Measurements from ENCODE around the gene MYH6. TPM values are rescaled to one million over a fixed set of nuclear protein-coding genes. Genes with fewer than 3 reads are reported as not detected.

MYH6 gene
- total RNA-seq, 1 donor from 2014 or later, result not detected

DNA sequence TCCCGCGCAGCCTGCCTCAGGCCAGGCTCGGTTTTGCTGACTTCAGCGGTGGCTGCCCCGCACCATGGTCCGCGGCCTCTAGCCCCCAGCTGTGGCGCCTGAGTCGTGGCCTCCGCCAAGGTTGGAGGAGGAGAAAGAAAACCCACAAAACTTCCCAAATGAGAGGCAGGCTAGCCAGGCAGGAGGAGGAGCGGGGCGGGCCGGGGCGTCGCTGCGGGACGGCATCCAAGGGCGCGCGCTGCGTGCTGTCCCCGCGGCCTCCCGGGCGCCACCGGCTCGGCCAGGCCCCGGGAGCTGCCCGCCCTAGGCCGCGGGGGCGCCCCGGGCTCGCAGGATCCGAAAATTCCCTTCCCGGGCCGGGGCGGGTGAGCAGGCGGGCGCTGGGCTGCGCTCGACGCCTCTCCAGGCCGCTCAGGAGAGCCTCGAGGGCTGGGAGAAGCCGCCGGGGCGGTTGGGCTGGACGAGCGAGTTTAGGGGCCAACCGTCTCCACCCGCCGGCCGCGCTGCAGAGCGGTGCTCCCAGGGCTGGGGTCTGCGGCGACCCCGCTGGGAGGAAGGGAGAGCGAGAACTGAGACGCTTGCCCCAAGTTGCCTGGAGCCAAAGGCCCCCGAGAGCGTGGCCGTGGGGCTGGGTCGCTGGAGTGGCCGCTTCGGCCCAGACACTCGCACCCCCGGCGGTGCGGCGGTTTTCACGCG, 42.9 kb downstream of the MYH6 start, which contains the start of gene EFS:
Gene EFS (minus strand): TSS at position 137 of the 696 bp plus-strand sequence. CDS start 147 bp downstream, outside the sequence.
- intact Hi-C loops (cut with DNase I), result no loop called here

GRCh38 chr14:23364164-23365035, 43.7 kb downstream of the MYH6 start:
- intact Hi-C loops (cut with DNase I), result no loop called here
- TF ChIP-seq POLR2A (IDR thresholded peaks at IDR 0.05) (no peak), CTCF (IDR thresholded peaks at IDR 0.05) (no peak), POLR2AphosphoS5 (IDR thresholded peaks at IDR 0.05; ENCODE audit: insufficient read depth in 1 of 2, low read depth in 1 of 2) (peak; percentile 52)
- Histone ChIP-seq H3K27me3 (no peaks in the 10 kb centered on the region), H3K36me3 (peaks cover 0 to 13% of the 10 kb centered on the region in 2 donors), H3K4me1 (peaks cover 58% of the 10 kb centered on the region), H3K9me3 (no peaks in the 10 kb centered on the region), H3K27ac (peak overlapping the region; percentile 97), H3K4me3 (peak overlapping the region; percentile 51 to 69)
- no peak for DNase-seq (ENCODE audit: extremely low spot score in 2 of 2)

More for the DNA sequence above, 42.9 kb downstream of the MYH6 start, which contains the start of gene EFS:
- no peak for DNase-seq (ENCODE audit: extremely low spot score in 2 of 2)
- Histone ChIP-seq H3K9me3 (no peaks in the 10 kb centered on the region), H3K4me1 (peaks cover 56% of the 10 kb centered on the region), H3K27ac (peak within 1 kb of the TSS; percentile 97), H3K36me3 (peaks cover 0 to 5% of the 10 kb centered on the region in 2 donors), H3K27me3 (no peaks in the 10 kb centered on the region), H3K4me3 (peak within 1 kb of the TSS; percentile 51 to 69)
- TF ChIP-seq POLR2A (IDR thresholded peaks at IDR 0.05), result peak in 1 of 2 donors; percentile 28
- no peak for TF ChIP-seq CTCF (IDR thresholded peaks at IDR 0.05)
- peak in 1 of 2 donors; percentile 36 for TF ChIP-seq POLR2AphosphoS5 (IDR thresholded peaks at IDR 0.05; ENCODE audit: insufficient read depth in 1 of 2, low read depth in 1 of 2)

GRCh38 chr14:23362200-23362599, 45.9 kb downstream of the MYH6 start:
- no peaks in the 10 kb centered on the region for H3K27me3 ChIP-seq
- H3K4me1 ChIP-seq, result peaks cover 52% of the 10 kb centered on the region
- TF ChIP-seq CTCF (IDR thresholded peaks at IDR 0.05) (peak in 1 of 3 experiments; percentile 7), POLR2AphosphoS5 (IDR thresholded peaks at IDR 0.05; ENCODE audit: insufficient read depth in 1 of 2, low read depth in 1 of 2) (no peak)
- no peak for DNase-seq (ENCODE audit: extremely low spot score in 2 of 2)
- intact Hi-C loops (cut with DNase I), result no loop called here
- H3K9me3 ChIP-seq, result no peaks in the 10 kb centered on the region
- peaks cover 0 to 21% of the 10 kb centered on the region in 2 donors for H3K36me3 ChIP-seq
- no peak overlapping the region for H3K27ac ChIP-seq
- no peak overlapping the region for H3K4me3 ChIP-seq

GRCh38 chr14:23361763-23362162, 46.3 kb downstream of the MYH6 start:
- no peak for DNase-seq (ENCODE audit: extremely low spot score in 2 of 2)
- H3K36me3 ChIP-seq, result peaks cover 0 to 24% of the 10 kb centered on the region in 2 donors
- TF ChIP-seq POLR2AphosphoS5 (IDR thresholded peaks at IDR 0.05; ENCODE audit: insufficient read depth in 1 of 2, low read depth in 1 of 2) (no peak), POLR2A (IDR thresholded peaks at IDR 0.05) (no peak), CTCF (IDR thresholded peaks at IDR 0.05) (no peak)
- H3K9me3 ChIP-seq, result no peaks in the 10 kb centered on the region
- peaks cover 47% of the 10 kb centered on the region for H3K4me1 ChIP-seq
- no peaks in the 10 kb centered on the region for H3K27me3 ChIP-seq
- no peak overlapping the region for H3K4me3 ChIP-seq
- intact Hi-C loops (cut with DNase I), result no loop called here
- H3K27ac ChIP-seq, result no peak overlapping the region
